Nephron progenitor cell (in vitro differentiated cells): ENCODE data around the gene USF2.

Source experiments
- DNase-seq: peaks from one replicate; pipeline ENCODE4 v3.0.0; 2021
- H3K27ac Mint-ChIP-seq: 2 replicates; pipeline ENCODE4 v1.8.0; 2021; ENCODE audit warnings: mild to moderate bottlenecking, moderate library complexity, mixed read lengths
- H3K27me3 Mint-ChIP-seq: 2 replicates; pipeline ENCODE4 v1.8.0; 2021; ENCODE audit warnings: mild to moderate bottlenecking, low read depth, mixed read lengths; ENCODE audit not compliant: poor library complexity
- H3K36me3 Mint-ChIP-seq: 2 replicates; pipeline ENCODE4 v1.8.0; 2021; ENCODE audit warnings: low read depth, mixed read lengths
- H3K4me1 Mint-ChIP-seq: 2 replicates; pipeline ENCODE4 v1.8.0; 2021; ENCODE audit warnings: mixed read lengths
- H3K4me3 Mint-ChIP-seq: 2 replicates; pipeline ENCODE4 v1.8.0; 2021; ENCODE audit warnings: mild to moderate bottlenecking, moderate library complexity, mixed read lengths
- H3K9me3 Mint-ChIP-seq: 2 replicates; pipeline ENCODE4 v1.8.0; 2021; ENCODE audit warnings: mild to moderate bottlenecking, moderate library complexity, mixed read lengths
- TF ChIP-seq, protein P1 (sequence below): fragments of 200-600 bp; sonication (generic); IDR thresholded peaks from 2 replicates; pipeline ENCODE4 v1.5.0; 2021; ENCODE audit warnings: antibody characterized with exemption

USF2 gene

DNA sequence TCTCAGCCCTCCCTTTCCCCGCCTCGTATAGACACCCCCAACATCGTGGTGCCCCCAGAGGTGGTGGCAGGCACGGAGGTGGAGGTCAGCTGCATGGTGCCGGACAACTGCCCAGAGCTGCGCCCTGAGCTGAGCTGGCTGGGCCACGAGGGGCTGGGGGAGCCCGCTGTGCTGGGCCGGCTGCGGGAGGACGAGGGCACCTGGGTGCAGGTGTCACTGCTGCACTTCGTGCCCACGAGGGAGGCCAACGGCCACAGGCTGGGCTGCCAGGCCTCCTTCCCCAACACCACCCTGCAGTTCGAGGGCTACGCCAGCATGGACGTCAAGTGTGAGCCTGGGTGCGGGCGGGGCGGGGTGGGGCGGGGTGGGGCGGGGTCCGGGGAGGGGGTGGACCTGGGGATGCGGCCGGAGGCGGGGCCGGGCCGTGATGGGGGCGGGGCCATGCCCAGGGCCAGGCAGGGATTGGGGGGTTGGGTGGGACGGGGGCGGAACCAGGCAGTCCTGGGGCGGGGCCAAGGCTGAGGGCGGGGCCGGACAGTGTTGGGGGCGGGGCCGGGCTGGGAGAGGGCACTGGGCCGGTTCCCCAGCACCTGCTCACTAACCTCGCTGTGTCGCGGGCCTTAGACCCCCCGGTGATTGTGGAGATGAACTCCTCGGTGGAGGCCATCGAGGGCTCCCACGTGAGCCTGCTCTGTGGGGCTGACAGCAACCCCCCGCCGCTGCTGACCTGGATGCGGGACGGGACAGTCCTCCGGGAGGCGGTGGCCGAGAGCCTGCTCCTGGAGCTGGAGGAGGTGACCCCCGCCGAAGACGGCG is 31.0 kb downstream of the USF2 start:
- H3K9me3 Mint-ChIP-seq: no peaks in the 10 kb centered on the region
- TF ChIP-seq, protein P1, sequence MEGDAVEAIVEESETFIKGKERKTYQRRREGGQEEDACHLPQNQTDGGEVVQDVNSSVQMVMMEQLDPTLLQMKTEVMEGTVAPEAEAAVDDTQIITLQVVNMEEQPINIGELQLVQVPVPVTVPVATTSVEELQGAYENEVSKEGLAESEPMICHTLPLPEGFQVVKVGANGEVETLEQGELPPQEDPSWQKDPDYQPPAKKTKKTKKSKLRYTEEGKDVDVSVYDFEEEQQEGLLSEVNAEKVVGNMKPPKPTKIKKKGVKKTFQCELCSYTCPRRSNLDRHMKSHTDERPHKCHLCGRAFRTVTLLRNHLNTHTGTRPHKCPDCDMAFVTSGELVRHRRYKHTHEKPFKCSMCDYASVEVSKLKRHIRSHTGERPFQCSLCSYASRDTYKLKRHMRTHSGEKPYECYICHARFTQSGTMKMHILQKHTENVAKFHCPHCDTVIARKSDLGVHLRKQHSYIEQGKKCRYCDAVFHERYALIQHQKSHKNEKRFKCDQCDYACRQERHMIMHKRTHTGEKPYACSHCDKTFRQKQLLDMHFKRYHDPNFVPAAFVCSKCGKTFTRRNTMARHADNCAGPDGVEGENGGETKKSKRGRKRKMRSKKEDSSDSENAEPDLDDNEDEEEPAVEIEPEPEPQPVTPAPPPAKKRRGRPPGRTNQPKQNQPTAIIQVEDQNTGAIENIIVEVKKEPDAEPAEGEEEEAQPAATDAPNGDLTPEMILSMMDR: no peak
- no peak overlapping the region for H3K4me3 Mint-ChIP-seq
- peak; percentile 45 for DNase-seq
- H3K27ac Mint-ChIP-seq: no peak overlapping the region
- no peaks in the 10 kb centered on the region for H3K36me3 Mint-ChIP-seq
- H3K4me1 Mint-ChIP-seq: peaks cover 8% of the 10 kb centered on the region
- peaks cover 3% of the 10 kb centered on the region for H3K27me3 Mint-ChIP-seq

DNA sequence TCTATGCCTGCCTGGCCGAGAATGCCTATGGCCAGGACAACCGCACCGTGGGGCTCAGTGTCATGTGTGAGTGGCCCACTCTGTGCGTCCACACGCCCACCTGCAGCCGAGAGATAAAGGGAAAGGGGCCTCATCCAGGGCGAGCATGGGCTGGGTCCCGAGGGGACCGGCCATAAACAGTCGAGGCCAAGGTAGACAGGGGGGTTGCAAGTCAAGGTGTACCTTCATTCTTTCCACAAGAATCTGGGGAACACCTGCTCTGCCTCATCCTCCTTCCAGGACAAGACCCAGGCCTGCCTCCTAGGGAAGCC is 31.5 kb downstream of the USF2 start:
- TF ChIP-seq, protein P1: no peak
- Mint-ChIP-seq H3K27me3 (peaks cover 3% of the 10 kb centered on the region), H3K9me3 (no peaks in the 10 kb centered on the region), H3K4me3 (no peak overlapping the region), H3K4me1 (peaks cover 12% of the 10 kb centered on the region), H3K36me3 (no peaks in the 10 kb centered on the region), H3K27ac (no peak overlapping the region)
- no peak for DNase-seq

DNA sequence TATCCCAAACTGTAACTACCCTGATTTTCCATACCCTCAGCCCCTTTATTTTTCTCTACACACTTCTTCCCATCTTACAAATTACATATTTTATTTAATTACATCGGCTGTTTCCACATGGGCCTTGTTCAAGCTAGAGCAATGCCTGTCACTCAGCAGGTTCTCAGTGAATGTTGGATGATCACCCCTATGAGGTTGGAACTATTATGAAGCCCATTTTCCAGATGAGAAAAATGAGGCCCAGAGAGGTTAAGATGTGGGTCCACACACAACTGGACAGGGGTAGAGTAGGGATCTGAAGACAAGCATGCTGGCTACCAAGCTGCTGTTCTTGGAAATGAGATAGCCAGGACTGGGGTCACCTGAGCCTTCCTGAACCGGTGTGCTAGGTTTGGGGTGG is 33.2 kb downstream of the USF2 start:
- no peaks in the 10 kb centered on the region for H3K36me3 Mint-ChIP-seq
- no peak for DNase-seq
- peaks cover 24% of the 10 kb centered on the region for H3K4me1 Mint-ChIP-seq
- peaks cover 8% of the 10 kb centered on the region for H3K27me3 Mint-ChIP-seq
- TF ChIP-seq, protein P1: no peak
- no peak overlapping the region for H3K4me3 Mint-ChIP-seq
- no peak overlapping the region for H3K27ac Mint-ChIP-seq
- no peaks in the 10 kb centered on the region for H3K9me3 Mint-ChIP-seq

DNA sequence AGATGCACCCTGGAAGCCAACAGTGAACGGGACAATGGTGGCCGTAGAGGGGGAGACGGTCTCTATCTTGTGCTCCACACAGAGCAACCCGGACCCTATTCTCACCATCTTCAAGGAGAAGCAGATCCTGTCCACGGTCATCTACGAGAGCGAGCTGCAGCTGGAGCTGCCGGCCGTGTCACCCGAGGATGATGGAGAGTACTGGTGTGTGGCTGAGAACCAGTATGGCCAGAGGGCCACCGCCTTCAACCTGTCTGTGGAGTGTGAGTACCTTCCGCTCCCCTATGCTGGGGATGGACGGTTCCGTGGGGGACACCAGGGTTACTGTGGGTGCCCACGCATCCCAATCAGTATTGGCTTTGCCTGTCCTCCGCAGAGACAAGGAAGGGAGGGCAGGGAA is 33.7 kb downstream of the USF2 start:
- TF ChIP-seq, protein P1: no peak
- Mint-ChIP-seq H3K27me3 (peaks cover 9% of the 10 kb centered on the region), H3K4me1 (peaks cover 29% of the 10 kb centered on the region), H3K4me3 (no peak overlapping the region), H3K36me3 (no peaks in the 10 kb centered on the region), H3K27ac (no peak overlapping the region), H3K9me3 (no peaks in the 10 kb centered on the region)
- no peak for DNase-seq

DNA sequence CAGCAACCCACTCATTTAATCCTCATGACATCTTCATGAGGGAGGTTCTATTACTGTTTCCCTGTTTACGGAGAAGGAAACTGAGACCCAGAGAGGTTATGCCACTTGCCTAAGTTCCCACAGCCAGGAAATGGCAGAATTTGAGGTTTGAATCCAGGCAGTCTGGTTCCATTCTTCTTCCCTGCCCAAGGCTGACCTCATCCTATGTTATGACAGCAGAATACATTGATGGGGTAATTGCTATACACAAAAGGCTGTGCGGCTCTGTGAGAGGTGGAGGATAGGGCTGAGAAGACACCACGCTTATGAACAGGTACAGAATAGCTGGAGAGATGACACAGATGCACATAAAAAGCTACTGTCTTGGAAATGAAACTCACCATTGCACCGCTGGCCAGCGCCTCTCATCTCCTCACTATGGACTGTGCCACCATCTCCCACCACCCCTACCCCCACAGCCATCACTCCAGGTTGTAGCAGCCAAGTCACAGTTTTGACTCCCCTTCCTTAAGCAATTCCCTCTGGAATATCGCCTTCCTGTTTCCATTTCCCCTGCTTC is 34.7 kb downstream of the USF2 start:
- Mint-ChIP-seq H3K36me3 (no peaks in the 10 kb centered on the region), H3K9me3 (no peaks in the 10 kb centered on the region), H3K4me3 (no peak overlapping the region), H3K27ac (no peak overlapping the region), H3K4me1 (peaks cover 39% of the 10 kb centered on the region), H3K27me3 (peaks cover 9% of the 10 kb centered on the region)
- DNase-seq: no peak
- TF ChIP-seq, protein P1: no peak

DNA sequence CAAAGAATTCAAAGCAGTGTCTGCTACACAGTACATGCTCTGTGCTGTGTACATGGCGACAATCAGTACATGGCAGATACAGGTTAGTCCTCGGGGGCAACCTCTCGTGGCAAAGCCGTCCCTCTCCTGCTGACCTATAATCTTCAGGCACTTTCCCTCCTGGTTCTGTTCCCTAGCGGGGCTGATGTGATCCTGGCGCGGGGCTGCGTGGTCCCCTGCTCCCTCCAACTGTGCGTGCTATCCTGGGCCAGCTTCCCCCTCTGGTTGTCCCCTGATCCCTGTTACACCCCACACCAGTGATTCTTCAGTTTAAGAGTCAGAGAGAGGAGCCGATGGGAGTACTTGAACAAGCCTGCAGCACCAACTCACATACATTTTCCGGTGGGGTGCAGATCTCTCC is 35.3 kb downstream of the USF2 start:
- Mint-ChIP-seq H3K27ac (no peak overlapping the region), H3K4me3 (no peak overlapping the region), H3K36me3 (no peaks in the 10 kb centered on the region), H3K4me1 (peaks cover 45% of the 10 kb centered on the region), H3K9me3 (no peaks in the 10 kb centered on the region), H3K27me3 (peaks cover 9% of the 10 kb centered on the region)
- TF ChIP-seq, protein P1: no peak
- no peak for DNase-seq
